ENCODE data around the gene SYNGR2.

SYNGR2 gene

DNA sequence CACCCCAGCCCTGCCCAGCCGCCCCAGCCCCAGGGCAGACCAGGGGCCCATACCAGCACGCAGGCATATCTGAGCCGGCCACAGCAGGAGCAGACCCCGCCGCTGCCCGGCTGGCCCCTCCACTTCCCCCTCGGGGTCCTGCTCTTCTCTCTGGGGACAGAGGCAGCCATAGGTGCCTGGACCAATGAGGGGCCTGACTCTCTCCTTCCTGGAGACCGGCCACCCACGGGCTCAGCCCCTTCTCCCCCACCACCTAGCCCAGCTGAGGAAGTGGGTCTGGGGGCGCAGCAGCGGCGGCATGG is 43.6 kb upstream of the SYNGR2 start:
- Histone ChIP-seq H3K36me3 (ENCODE audit: control insufficient read depth, insufficient read depth, low read length) (no peaks in the 10 kb centered on the region), H3K9me3 (ENCODE audit: control insufficient read depth, low read length) (no peaks in the 10 kb centered on the region), H3K4me3 (ENCODE audit: insufficient read depth, low read depth, low read length) (no peak overlapping the region), H3K27me3 (ENCODE audit: control insufficient read depth, insufficient read depth, low read length, poor library complexity, severe bottlenecking) (peaks cover 18% of the 10 kb centered on the region), H3K4me1 (ENCODE audit: control insufficient read depth, insufficient read depth, low read length) (peaks cover 9% of the 10 kb centered on the region), H3K27ac (ENCODE audit: insufficient read depth, low read depth, low read length, poor library complexity, severe bottlenecking) (no peak overlapping the region)
- WGBS, 2 experiments: 95 to 96% methylated on average over 12 of the region's 12 CpGs

- Histone ChIP-seq H3K36me3 (ENCODE audit: control insufficient read depth, insufficient read depth, low read length) (no peaks in the 10 kb centered on the region), H3K27me3 (ENCODE audit: control insufficient read depth, insufficient read depth, low read length, poor library complexity, severe bottlenecking) (peaks cover 24% of the 10 kb centered on the region), H3K9me3 (ENCODE audit: control insufficient read depth, low read length) (no peaks in the 10 kb centered on the region), H3K4me1 (ENCODE audit: control insufficient read depth, insufficient read depth, low read length) (peaks cover 9% of the 10 kb centered on the region), H3K27ac (ENCODE audit: insufficient read depth, low read depth, low read length, poor library complexity, severe bottlenecking) (no peak overlapping the region), H3K4me3 (ENCODE audit: insufficient read depth, low read depth, low read length) (no peak overlapping the region)
- WGBS, 2 experiments: 94% methylated on average over 39 of the region's 39 CpGs
Measured at GRCh38 chr17:78125138-78125913, 43.1 kb upstream of the SYNGR2 start.

GRCh38 chr17:78125976-78126894 is 42.1 kb upstream of the SYNGR2 start:
- Histone ChIP-seq H3K36me3 (ENCODE audit: control insufficient read depth, insufficient read depth, low read length) (no peaks in the 10 kb centered on the region), H3K4me3 (ENCODE audit: insufficient read depth, low read depth, low read length) (no peak overlapping the region), H3K27me3 (ENCODE audit: control insufficient read depth, insufficient read depth, low read length, poor library complexity, severe bottlenecking) (peaks cover 33% of the 10 kb centered on the region), H3K9me3 (ENCODE audit: control insufficient read depth, low read length) (no peaks in the 10 kb centered on the region), H3K27ac (ENCODE audit: insufficient read depth, low read depth, low read length, poor library complexity, severe bottlenecking) (no peak overlapping the region), H3K4me1 (ENCODE audit: control insufficient read depth, insufficient read depth, low read length) (peaks cover 9% of the 10 kb centered on the region)
- WGBS, 2 experiments: 88% methylated on average over 25 of the region's 25 CpGs

DNA sequence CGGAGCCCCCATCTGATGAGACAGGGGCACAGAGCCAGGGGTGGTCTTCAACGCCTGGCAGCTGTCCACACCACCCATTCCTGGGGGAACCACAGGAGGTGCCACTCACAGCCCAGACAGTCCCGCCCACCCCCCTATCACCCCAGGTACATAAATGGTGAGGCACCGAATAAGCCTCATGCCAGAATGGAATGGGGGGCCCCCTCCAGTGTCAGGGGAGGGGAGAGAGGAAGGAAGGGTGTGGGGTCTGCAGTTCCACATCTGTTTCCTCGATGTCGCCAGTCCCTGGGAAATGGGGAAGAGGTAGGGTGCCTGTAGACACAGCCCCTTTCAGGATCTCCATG is 41.5 kb upstream of the SYNGR2 start:
- H3K4me3 ChIP-seq (ENCODE audit: insufficient read depth, low read depth, low read length): no peak overlapping the region
- 84 to 89% methylated on average over 5 to 6 of the region's 6 CpGs for WGBS, 2 experiments
- no peaks in the 10 kb centered on the region for H3K9me3 ChIP-seq (ENCODE audit: control insufficient read depth, low read length)
- H3K36me3 ChIP-seq (ENCODE audit: control insufficient read depth, insufficient read depth, low read length): no peaks in the 10 kb centered on the region
- no peak overlapping the region for H3K27ac ChIP-seq (ENCODE audit: insufficient read depth, low read depth, low read length, poor library complexity, severe bottlenecking)
- H3K27me3 ChIP-seq (ENCODE audit: control insufficient read depth, insufficient read depth, low read length, poor library complexity, severe bottlenecking): peaks cover 39% of the 10 kb centered on the region
- peaks cover 9% of the 10 kb centered on the region for H3K4me1 ChIP-seq (ENCODE audit: control insufficient read depth, insufficient read depth, low read length)

DNA sequence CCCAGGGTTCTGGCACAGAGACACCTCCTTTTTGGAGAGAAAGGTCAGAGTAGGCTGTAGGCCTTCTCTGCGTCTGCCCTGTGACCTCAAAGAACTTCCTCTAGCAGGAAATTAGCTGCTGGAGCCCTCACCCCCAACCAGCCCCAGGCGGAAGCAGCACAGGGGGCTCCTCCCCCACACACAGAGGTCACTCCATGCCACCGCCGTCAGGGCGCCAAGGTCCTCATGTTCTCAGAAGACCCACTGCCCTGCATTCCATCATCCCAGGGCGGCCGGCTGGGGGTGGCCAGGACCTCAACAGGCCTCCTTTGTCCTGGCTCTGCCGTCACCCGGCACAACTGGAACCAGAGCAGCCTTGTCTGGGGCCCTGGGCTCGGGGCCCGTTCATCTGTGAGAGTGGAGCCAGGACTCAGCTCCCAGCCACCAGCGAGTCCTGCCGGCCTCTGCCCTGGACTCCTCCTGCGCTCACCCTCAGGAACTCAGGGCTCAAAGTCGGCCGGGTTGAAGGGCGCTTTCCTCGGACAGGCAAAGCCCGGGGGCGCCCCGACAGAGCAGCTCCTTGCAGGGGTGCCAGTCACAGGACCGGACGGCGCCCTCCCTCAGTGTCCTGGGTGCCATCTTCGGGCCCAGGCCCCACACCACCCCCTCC is 41.0 kb upstream of the SYNGR2 start:
- 17% methylated on average over 25 of the region's 25 CpGs for WGBS, 2 experiments
- no peaks in the 10 kb centered on the region for H3K9me3 ChIP-seq (ENCODE audit: control insufficient read depth, low read length)
- H3K4me1 ChIP-seq (ENCODE audit: control insufficient read depth, insufficient read depth, low read length): peaks cover 9% of the 10 kb centered on the region
- no peaks in the 10 kb centered on the region for H3K36me3 ChIP-seq (ENCODE audit: control insufficient read depth, insufficient read depth, low read length)
- H3K27me3 ChIP-seq (ENCODE audit: control insufficient read depth, insufficient read depth, low read length, poor library complexity, severe bottlenecking): peaks cover 44% of the 10 kb centered on the region
- H3K4me3 ChIP-seq (ENCODE audit: insufficient read depth, low read depth, low read length): peak overlapping the region; percentile 72
- H3K27ac ChIP-seq (ENCODE audit: insufficient read depth, low read depth, low read length, poor library complexity, severe bottlenecking): peak overlapping the region; percentile 40

DNA sequence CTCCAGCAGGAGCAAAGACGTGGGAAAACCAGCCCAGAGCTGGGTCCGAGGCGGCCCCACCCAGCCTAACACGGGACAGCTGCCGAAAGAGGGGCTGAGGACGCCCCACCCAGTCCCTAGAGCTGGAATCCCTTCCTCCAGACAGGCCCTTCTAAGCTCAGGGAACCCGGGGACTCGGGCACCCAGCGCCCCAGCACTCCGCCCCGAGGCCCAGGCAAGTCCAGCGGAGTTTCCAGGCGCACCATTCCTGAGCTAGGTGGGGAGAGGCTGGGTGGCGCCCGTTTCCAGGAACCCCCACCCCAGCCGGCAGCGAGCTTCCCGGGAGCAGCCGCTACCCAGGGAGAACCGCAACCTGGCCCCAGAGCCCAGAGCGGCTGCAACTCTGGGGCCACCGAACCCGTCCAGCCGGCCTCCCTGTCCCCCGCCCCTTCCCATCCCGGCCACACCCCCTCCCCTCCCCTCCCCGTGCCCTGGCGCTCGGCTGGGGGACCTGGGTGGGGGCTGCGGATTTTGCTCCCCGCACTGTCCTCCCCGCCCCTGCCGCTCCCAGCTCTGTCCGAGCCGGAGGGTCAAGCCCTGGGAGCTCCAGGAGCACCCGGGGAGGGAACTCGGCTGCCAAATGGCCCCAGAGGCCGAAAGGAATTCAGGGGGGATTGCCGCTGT is 40.4 kb upstream of the SYNGR2 start:
- Histone ChIP-seq H3K27me3 (ENCODE audit: control insufficient read depth, insufficient read depth, low read length, poor library complexity, severe bottlenecking) (peaks cover 51% of the 10 kb centered on the region), H3K4me3 (ENCODE audit: insufficient read depth, low read depth, low read length) (peak overlapping the region; percentile 72), H3K27ac (ENCODE audit: insufficient read depth, low read depth, low read length, poor library complexity, severe bottlenecking) (peak overlapping the region; percentile 40), H3K4me1 (ENCODE audit: control insufficient read depth, insufficient read depth, low read length) (peaks cover 9% of the 10 kb centered on the region), H3K36me3 (ENCODE audit: control insufficient read depth, insufficient read depth, low read length) (no peaks in the 10 kb centered on the region), H3K9me3 (ENCODE audit: control insufficient read depth, low read length) (no peaks in the 10 kb centered on the region)
- 0 to 1% methylated on average over 38 of the region's 39 CpGs for WGBS, 2 experiments

DNA sequence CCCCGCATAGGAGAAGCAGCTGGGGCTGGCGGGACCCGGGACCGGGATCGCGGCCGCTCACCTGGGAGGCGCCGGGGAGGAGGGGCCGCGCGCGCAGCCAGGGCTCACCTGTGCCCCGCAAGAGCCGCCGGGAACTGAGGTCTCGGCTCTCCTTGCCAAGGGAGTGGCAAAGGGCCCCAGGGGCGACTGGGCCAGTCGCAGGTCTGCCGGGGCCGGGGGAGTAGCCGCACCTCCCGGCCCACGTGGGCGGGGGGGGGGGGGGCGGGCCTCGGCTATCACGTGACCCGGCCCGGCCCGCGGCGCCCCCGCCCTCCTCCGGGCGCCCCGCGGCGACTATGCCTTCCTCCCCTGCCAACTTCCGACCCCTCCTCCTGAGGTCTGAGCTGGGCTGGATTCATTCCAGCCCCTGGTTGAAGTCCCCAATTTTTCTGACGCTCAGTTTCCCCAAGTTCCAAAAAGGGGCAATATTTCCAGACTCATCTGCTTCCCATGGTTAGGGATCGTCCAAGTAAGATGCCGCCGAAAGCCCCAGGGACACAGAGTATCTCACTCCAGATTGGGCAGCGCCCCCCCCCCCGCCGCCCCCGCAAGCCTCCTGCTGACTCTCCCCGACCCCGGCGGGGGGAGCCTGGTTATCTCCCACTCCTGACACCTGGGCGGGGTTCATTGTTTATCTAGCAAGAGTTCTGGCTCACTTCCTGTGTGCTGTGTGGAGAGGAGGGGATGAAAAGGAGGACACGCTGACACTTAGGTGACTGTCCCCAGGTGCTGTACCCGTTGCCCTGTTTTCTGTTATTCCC is 39.6 kb upstream of the SYNGR2 start, which contains the start of gene TMC6:
Gene TMC6, minus strand, starts transcription at position 205 of the 800 bp plus-strand sequence. CDS start 1,923 bp downstream, outside the sequence.
- H3K27me3 ChIP-seq (ENCODE audit: control insufficient read depth, insufficient read depth, low read length, poor library complexity, severe bottlenecking): peaks cover 58% of the 10 kb centered on the region
- peak within 1 kb of the TSS; percentile 72 for H3K4me3 ChIP-seq (ENCODE audit: insufficient read depth, low read depth, low read length)
- H3K27ac ChIP-seq (ENCODE audit: insufficient read depth, low read depth, low read length, poor library complexity, severe bottlenecking): peak within 1 kb of the TSS; percentile 40
- H3K4me1 ChIP-seq (ENCODE audit: control insufficient read depth, insufficient read depth, low read length): peaks cover 9% of the 10 kb centered on the region
- H3K36me3 ChIP-seq (ENCODE audit: control insufficient read depth, insufficient read depth, low read length): no peaks in the 10 kb centered on the region
- WGBS, 2 experiments: 3 to 4% methylated on average over 53 to 54 of the region's 54 CpGs
- H3K9me3 ChIP-seq (ENCODE audit: control insufficient read depth, low read length): no peaks in the 10 kb centered on the region

DNA sequence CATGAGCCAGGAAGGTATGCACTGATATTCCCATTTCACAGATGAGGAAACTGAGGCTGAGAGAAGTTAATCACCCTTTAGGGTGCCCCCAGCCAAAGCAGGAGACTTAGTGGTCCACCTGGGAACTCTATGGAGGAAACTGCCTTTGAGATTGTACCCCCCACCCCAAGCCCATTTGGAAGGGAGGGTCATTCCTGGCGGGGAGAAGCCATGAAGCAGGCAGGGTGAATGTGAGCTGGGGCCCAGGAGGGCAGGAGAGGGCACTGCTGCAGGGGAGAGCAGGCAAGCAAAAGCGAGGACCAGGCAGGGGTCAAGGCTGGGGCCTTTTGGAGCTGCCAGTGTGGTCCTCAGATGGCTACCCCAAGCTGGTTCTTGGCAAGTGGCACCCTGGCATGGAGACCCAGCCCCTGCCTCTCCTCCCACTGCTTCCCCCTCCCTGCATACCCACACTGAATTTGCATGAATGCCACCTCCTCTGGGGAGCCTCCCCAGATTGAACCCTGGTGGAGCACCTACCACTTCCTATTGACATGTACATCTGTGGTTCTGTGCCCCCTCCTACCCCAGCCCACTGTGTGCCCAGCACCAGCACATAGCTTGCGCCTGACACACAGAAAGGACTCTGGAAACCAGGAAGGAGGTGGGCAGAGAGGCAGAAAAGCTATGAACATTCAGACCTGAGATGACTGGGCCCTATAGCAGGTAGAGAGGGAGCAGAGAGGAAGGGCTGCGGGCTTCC is 38.9 kb upstream of the SYNGR2 start:
- Histone ChIP-seq H3K27ac (ENCODE audit: insufficient read depth, low read depth, low read length, poor library complexity, severe bottlenecking) (no peak overlapping the region), H3K4me3 (ENCODE audit: insufficient read depth, low read depth, low read length) (no peak overlapping the region), H3K4me1 (ENCODE audit: control insufficient read depth, insufficient read depth, low read length) (peaks cover 9% of the 10 kb centered on the region), H3K36me3 (ENCODE audit: control insufficient read depth, insufficient read depth, low read length) (no peaks in the 10 kb centered on the region), H3K27me3 (ENCODE audit: control insufficient read depth, insufficient read depth, low read length, poor library complexity, severe bottlenecking) (peaks cover 64% of the 10 kb centered on the region), H3K9me3 (ENCODE audit: control insufficient read depth, low read length) (no peaks in the 10 kb centered on the region)
- WGBS, 2 experiments: 88 to 91% methylated on average over 4 of the region's 4 CpGs

- Histone ChIP-seq H3K27ac (ENCODE audit: insufficient read depth, low read depth, low read length, poor library complexity, severe bottlenecking) (no peak overlapping the region), H3K4me3 (ENCODE audit: insufficient read depth, low read depth, low read length) (no peak overlapping the region), H3K36me3 (ENCODE audit: control insufficient read depth, insufficient read depth, low read length) (no peaks in the 10 kb centered on the region), H3K4me1 (ENCODE audit: control insufficient read depth, insufficient read depth, low read length) (peaks cover 9% of the 10 kb centered on the region), H3K27me3 (ENCODE audit: control insufficient read depth, insufficient read depth, low read length, poor library complexity, severe bottlenecking) (peaks cover 64% of the 10 kb centered on the region), H3K9me3 (ENCODE audit: control insufficient read depth, low read length) (no peaks in the 10 kb centered on the region)
- WGBS, 2 experiments: 78 to 86% methylated on average over 5 of the region's 5 CpGs
Measured at GRCh38 chr17:78130090-78130436, 38.3 kb upstream of the SYNGR2 start.

Data from ectodermal cell (in vitro differentiated cells).